Measurements from ENCODE around the gene ACCSL.

Gene ACCSL

DNA sequence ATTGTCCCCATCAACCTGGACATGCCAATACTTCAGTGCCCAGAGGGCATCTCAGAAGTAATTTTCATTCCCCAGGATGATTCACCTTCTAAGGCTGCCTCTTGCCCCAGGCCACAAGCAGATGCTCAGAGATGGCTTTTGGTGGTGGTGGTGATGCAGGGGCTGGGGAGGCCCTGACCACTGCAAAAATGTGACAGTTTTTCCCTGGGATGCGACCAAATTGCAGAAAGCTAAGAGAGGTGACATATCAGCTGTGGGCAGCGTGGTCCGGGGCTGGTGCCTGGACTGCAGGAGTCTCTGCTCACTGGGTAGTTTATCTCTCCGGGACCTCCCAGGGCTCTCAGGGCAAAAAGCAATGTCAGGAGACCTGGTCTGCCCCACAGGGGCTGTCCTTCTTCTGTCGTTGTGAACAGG lies 39.7 kb upstream of the ACCSL start:
- Histone ChIP-seq H3K27ac (no peak overlapping the region), H3K4me3 (ENCODE audit: low read depth, low read length) (no peak overlapping the region), H3K9me3 (ENCODE audit: severe bottlenecking) (no peaks in the 10 kb centered on the region), H3K27me3 (ENCODE audit: insufficient read depth, low read depth, severe bottlenecking) (no peaks in the 10 kb centered on the region), H3K36me3 (no peaks in the 10 kb centered on the region)
- no peak for TF ChIP-seq CTCF (IDR thresholded peaks at IDR 0.05; ENCODE audit: low read depth, low read length)
- DNase-seq = no peak

- Histone ChIP-seq H3K4me3 (ENCODE audit: low read depth, low read length) (no peak overlapping the region), H3K27me3 (ENCODE audit: insufficient read depth, low read depth, severe bottlenecking) (no peaks in the 10 kb centered on the region), H3K27ac (no peak overlapping the region), H3K9me3 (ENCODE audit: severe bottlenecking) (no peaks in the 10 kb centered on the region), H3K36me3 (no peaks in the 10 kb centered on the region)
- no peak for DNase-seq
- TF ChIP-seq CTCF (IDR thresholded peaks at IDR 0.05; ENCODE audit: low read depth, low read length) = no peak
These were observed 39.1 kb upstream of the ACCSL start for GRCh38 chr11:44008698-44009097.

DNA sequence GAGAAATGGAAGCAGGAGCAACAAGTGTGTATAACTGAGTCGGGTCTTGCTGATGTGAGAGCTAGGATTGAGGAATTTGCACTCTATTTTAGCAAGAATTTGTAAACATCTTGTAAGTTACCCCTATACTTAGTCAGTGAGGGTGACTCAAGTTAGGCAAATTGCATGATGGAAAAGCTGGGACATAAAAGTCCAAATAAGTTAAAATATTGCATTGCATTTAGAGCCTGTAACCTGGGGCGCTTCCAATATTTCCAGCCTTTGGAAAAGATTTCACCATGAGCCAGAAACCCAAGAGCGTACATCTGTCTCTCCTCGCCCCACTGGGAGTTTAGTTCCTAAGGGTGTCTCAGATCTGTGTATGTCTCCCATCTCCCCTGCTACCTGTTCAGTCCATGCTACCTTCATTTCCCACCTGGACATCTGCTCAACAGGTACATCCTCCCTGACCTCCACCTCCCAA lies 37.0 kb upstream of the ACCSL start:
- Histone ChIP-seq H3K27me3 (ENCODE audit: insufficient read depth, low read depth, severe bottlenecking) (no peaks in the 10 kb centered on the region), H3K4me3 (ENCODE audit: low read depth, low read length) (no peak overlapping the region), H3K36me3 (no peaks in the 10 kb centered on the region), H3K27ac (no peak overlapping the region), H3K9me3 (ENCODE audit: severe bottlenecking) (no peaks in the 10 kb centered on the region)
- TF ChIP-seq CTCF (IDR thresholded peaks at IDR 0.05; ENCODE audit: low read depth, low read length) = no peak
- no peak for DNase-seq

DNA sequence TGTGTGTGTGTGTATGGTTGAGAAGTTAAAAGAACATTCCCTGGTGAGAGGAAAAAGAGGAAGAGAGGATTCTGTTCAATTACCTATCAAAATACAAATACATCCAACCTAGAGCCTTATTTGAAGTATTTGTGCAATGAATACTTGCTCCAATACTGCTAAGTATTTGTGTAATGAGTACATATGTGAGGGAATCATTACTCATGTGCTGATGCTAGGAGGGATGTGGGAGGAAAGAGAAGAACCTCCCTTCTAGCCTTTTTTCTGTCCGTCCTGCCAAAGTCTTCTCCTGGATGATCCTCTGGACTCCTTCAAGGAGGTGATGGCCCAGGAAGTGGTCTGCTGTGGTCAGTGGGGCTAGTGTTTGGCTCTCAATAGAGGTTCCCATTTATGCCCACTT lies 36.0 kb upstream of the ACCSL start:
- no peaks in the 10 kb centered on the region for H3K9me3 ChIP-seq (ENCODE audit: severe bottlenecking)
- H3K36me3 ChIP-seq = no peaks in the 10 kb centered on the region
- H3K27ac ChIP-seq = no peak overlapping the region
- H3K4me3 ChIP-seq (ENCODE audit: low read depth, low read length) = no peak overlapping the region
- H3K27me3 ChIP-seq (ENCODE audit: insufficient read depth, low read depth, severe bottlenecking) = no peaks in the 10 kb centered on the region
- no peak for TF ChIP-seq CTCF (IDR thresholded peaks at IDR 0.05; ENCODE audit: low read depth, low read length)
- no peak for DNase-seq

- DNase-seq = no peak
- Histone ChIP-seq H3K27ac (no peak overlapping the region), H3K27me3 (ENCODE audit: insufficient read depth, low read depth, severe bottlenecking) (no peaks in the 10 kb centered on the region)
These were observed 32.7 kb upstream of the ACCSL start for GRCh38 chr11:44014968-44015623.

More at GRCh38 chr11:44014968-44015623, 32.7 kb upstream of the ACCSL start:
- Histone ChIP-seq H3K9me3 (ENCODE audit: severe bottlenecking) (no peaks in the 10 kb centered on the region), H3K4me3 (ENCODE audit: low read depth, low read length) (no peak overlapping the region), H3K36me3 (no peaks in the 10 kb centered on the region)
- no peak for TF ChIP-seq CTCF (IDR thresholded peaks at IDR 0.05; ENCODE audit: low read depth, low read length)

All from WERI-Rb-1 (cell line).